SK-N-SH (cell line): Measurements from ENCODE around the gene RICTOR.

Experiments
- CHD2 ChIP-seq: fragments of 150-350 bp; IDR thresholded peaks from 2 replicates; pipeline ENCODE4 v1.6.1; 2018; ENCODE audit warnings: low read length; ENCODE audit not compliant: partially characterized antibody
- JUND ChIP-seq: IDR thresholded peaks from 2 replicates; pipeline ENCODE4 v1.4.0; 2012
- MEF2A ChIP-seq: IDR thresholded peaks from 2 replicates; pipeline ENCODE4 v1.4.0; 2012; ENCODE audit warnings: low read depth, borderline replicate concordance
- MXI1 ChIP-seq: IDR thresholded peaks from 2 replicates; pipeline ENCODE4 v1.6.1; 2012; ENCODE audit warnings: mild to moderate bottlenecking, low read depth, low read length, improper control_type of control experiment
- NFIC ChIP-seq: IDR thresholded peaks from 2 replicates; pipeline ENCODE4 v1.4.0; 2012; ENCODE audit warnings: borderline replicate concordance
- POLR2AphosphoS5 ChIP-seq: IDR thresholded peaks from 2 replicates; pipeline ENCODE4 v1.6.1; 2012; ENCODE audit warnings: low read depth, low read length
- RCOR1 ChIP-seq: fragments of 150-350 bp; IDR thresholded peaks from 2 replicates; pipeline ENCODE4 v1.6.1; 2017; ENCODE audit warnings: antibody characterized with exemption, low read length
- TCF12 ChIP-seq: IDR thresholded peaks from 2 replicates; pipeline ENCODE4 v1.4.0; 2012
- TF ChIP-seq, protein P1 (sequence below): IDR thresholded peaks from 2 replicates; pipeline ENCODE4 v1.6.1; 2012; ENCODE audit warnings: mild to moderate bottlenecking, low read depth, low read length, moderate library complexity
- TF ChIP-seq, protein P2 (sequence below): fragments of 150-350 bp; IDR thresholded peaks from 2 replicates; pipeline ENCODE4 v1.6.1; 2017; ENCODE audit warnings: antibody characterized with exemption, low read length, low read depth, borderline replicate concordance
- TF ChIP-seq, protein P3 (sequence below): fragments of 200-600 bp; sonication (generic); IDR thresholded peaks from 2 replicates; pipeline ENCODE4 v1.6.1; 2017; ENCODE audit warnings: antibody characterized with exemption, mild to moderate bottlenecking, moderate library complexity

DNA sequence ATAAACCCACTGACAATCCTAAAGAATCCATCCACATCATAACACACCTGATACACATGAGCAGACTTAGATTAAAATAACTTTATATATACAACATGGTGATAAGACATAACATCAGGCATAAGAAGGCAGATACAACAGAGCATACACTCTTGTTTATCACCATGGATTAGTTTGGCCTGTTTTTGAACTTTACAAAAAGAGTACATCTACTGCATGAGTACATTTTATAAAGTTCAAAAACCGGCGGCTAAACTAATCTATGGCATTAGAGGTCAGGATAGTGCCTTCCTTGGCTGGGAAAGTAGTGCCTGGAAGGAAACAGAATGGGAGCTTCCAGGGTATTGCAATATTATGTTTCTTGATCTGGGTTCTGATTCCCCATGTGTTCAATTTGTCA, 15.1 kb downstream of the RICTOR start:
- TF ChIP-seq, protein P1, sequence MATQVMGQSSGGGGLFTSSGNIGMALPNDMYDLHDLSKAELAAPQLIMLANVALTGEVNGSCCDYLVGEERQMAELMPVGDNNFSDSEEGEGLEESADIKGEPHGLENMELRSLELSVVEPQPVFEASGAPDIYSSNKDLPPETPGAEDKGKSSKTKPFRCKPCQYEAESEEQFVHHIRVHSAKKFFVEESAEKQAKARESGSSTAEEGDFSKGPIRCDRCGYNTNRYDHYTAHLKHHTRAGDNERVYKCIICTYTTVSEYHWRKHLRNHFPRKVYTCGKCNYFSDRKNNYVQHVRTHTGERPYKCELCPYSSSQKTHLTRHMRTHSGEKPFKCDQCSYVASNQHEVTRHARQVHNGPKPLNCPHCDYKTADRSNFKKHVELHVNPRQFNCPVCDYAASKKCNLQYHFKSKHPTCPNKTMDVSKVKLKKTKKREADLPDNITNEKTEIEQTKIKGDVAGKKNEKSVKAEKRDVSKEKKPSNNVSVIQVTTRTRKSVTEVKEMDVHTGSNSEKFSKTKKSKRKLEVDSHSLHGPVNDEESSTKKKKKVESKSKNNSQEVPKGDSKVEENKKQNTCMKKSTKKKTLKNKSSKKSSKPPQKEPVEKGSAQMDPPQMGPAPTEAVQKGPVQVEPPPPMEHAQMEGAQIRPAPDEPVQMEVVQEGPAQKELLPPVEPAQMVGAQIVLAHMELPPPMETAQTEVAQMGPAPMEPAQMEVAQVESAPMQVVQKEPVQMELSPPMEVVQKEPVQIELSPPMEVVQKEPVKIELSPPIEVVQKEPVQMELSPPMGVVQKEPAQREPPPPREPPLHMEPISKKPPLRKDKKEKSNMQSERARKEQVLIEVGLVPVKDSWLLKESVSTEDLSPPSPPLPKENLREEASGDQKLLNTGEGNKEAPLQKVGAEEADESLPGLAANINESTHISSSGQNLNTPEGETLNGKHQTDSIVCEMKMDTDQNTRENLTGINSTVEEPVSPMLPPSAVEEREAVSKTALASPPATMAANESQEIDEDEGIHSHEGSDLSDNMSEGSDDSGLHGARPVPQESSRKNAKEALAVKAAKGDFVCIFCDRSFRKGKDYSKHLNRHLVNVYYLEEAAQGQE, result no peak
- no peak for TF ChIP-seq RCOR1
- TF ChIP-seq CHD2, result no peak
- TF ChIP-seq, protein P2, sequence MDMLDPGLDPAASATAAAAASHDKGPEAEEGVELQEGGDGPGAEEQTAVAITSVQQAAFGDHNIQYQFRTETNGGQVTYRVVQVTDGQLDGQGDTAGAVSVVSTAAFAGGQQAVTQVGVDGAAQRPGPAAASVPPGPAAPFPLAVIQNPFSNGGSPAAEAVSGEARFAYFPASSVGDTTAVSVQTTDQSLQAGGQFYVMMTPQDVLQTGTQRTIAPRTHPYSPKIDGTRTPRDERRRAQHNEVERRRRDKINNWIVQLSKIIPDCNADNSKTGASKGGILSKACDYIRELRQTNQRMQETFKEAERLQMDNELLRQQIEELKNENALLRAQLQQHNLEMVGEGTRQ, result no peak
- no peak for TF ChIP-seq MEF2A
- TF ChIP-seq, protein P3, sequence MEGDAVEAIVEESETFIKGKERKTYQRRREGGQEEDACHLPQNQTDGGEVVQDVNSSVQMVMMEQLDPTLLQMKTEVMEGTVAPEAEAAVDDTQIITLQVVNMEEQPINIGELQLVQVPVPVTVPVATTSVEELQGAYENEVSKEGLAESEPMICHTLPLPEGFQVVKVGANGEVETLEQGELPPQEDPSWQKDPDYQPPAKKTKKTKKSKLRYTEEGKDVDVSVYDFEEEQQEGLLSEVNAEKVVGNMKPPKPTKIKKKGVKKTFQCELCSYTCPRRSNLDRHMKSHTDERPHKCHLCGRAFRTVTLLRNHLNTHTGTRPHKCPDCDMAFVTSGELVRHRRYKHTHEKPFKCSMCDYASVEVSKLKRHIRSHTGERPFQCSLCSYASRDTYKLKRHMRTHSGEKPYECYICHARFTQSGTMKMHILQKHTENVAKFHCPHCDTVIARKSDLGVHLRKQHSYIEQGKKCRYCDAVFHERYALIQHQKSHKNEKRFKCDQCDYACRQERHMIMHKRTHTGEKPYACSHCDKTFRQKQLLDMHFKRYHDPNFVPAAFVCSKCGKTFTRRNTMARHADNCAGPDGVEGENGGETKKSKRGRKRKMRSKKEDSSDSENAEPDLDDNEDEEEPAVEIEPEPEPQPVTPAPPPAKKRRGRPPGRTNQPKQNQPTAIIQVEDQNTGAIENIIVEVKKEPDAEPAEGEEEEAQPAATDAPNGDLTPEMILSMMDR, result no peak
- TF ChIP-seq POLR2AphosphoS5, result no peak
- no peak for TF ChIP-seq NFIC
- no peak for TF ChIP-seq TCF12
- TF ChIP-seq MXI1, result no peak
- TF ChIP-seq JUND, result no peak
